Panc1 (cell line): ENCODE measurements around the gene FBXL16.

ENCODE experiments used
- CTCF ChIP-seq: fragments of 450-650 bp; IDR thresholded peaks from 2 replicates; pipeline ENCODE4 v1.5.1; 2017; ENCODE audit warnings: mild to moderate bottlenecking
- POLR2AphosphoS5 ChIP-seq: IDR thresholded peaks from 2 replicates; pipeline ENCODE4 v1.6.1; 2012; ENCODE audit warnings: mild to moderate bottlenecking, low read depth, low read length, moderate library complexity
- REST ChIP-seq, 2 experiments: IDR thresholded peaks; 2 replicates each; pipeline ENCODE4 v1.6.1; 2011 to 2012; ENCODE audit warnings: low read depth in 2 of 2, control low read depth in 1 of 2, low read length in 1 of 2, mild to moderate bottlenecking in 1 of 2, moderate library complexity in 1 of 2; ENCODE audit not compliant: insufficient read depth in 1 of 2
- SIN3A ChIP-seq: IDR thresholded peaks from 2 replicates; pipeline ENCODE4 v1.6.1; 2012; ENCODE audit warnings: low read depth, mild to moderate bottlenecking, low read length, moderate library complexity, borderline replicate concordance; ENCODE audit not compliant: insufficient read depth
- TCF7L2 ChIP-seq: IDR thresholded peaks from 2 replicates; pipeline ENCODE4 v1.6.1; 2011; ENCODE audit warnings: mild to moderate bottlenecking, low read depth, low read length, inconsistent platforms

- TF ChIP-seq CTCF (peak; percentile 53; the same call in 1 of the 2 replicates), REST (IDR thresholded peaks at IDR 0.05; ENCODE audit: insufficient read depth in 1 of 2, low read depth in 2 of 2, low read length in 1 of 2) (no peak), SIN3A (no peak), POLR2AphosphoS5 (no peak; the same call in 1 of the 2 replicates), TCF7L2 (no peak)
These were observed 24.4 kb downstream of the FBXL16 start for GRCh38 chr16:680967-681745.
